Measurements from ENCODE around the gene RARG. TPM values are rescaled to one million over a fixed set of nuclear protein-coding genes. Genes with fewer than 3 reads are reported as not detected.

The RARG gene
- total RNA-seq, 1 experiment from 2014 or later = 14.0 TPM

GRCh38 chr12:53227836-53228235, 4.2 kb downstream of the RARG start:
- Histone ChIP-seq H3K9me3 (ENCODE audit: low read depth, low read length, poor library complexity, severe bottlenecking) (no peaks in the 10 kb centered on the region), H3K4me3 (ENCODE audit: low read depth, low read length, poor library complexity, severe bottlenecking) (no peak overlapping the region), H3K27me3 (replicated peaks; ENCODE audit: insufficient read depth, low read depth, low read length, poor library complexity) (no peaks in the 10 kb centered on the region), H3K27ac (ENCODE audit: low read depth, low read length, poor library complexity, severe bottlenecking) (no peak overlapping the region), H3K36me3 (ENCODE audit: insufficient read depth, low read length, poor library complexity, severe bottlenecking) (no peaks in the 10 kb centered on the region), H3K4me1 (ENCODE audit: insufficient read depth, low read length, poor library complexity, severe bottlenecking) (peaks cover 34% of the 10 kb centered on the region)
- POLR2A ChIA-PET (ENCODE audit: low non-redundant PET) = no interaction called here
- no peak for DNase-seq (ENCODE audit: low spot score)
- no peak for TF ChIP-seq CTCF (conservative IDR thresholded peaks at IDR 0.05; ENCODE audit: low read depth, low read length)
- TF ChIP-seq EZH2 (IDR thresholded peaks at IDR 0.05; ENCODE audit: borderline replicate concordance, low read depth, low read length, poor library complexity, severe bottlenecking) = no peak
- BruUV-seq (replicated peaks) = no TSS peak
- intact Hi-C loops (cut with micrococcal nuclease; ENCODE audit: unreplicated experiment) = no loop called here
- CTCF ChIA-PET = no interaction called here

- no peak for DNase-seq (ENCODE audit: low spot score)
- Histone ChIP-seq H3K27ac (ENCODE audit: low read depth, low read length, poor library complexity, severe bottlenecking) (no peak overlapping the region), H3K36me3 (ENCODE audit: insufficient read depth, low read length, poor library complexity, severe bottlenecking) (no peaks in the 10 kb centered on the region), H3K4me3 (ENCODE audit: low read depth, low read length, poor library complexity, severe bottlenecking) (no peak overlapping the region), H3K27me3 (replicated peaks; ENCODE audit: insufficient read depth, low read depth, low read length, poor library complexity) (no peaks in the 10 kb centered on the region), H3K9me3 (ENCODE audit: low read depth, low read length, poor library complexity, severe bottlenecking) (no peaks in the 10 kb centered on the region), H3K4me1 (ENCODE audit: insufficient read depth, low read length, poor library complexity, severe bottlenecking) (peaks cover 34% of the 10 kb centered on the region)
- no TSS peak for BruUV-seq (replicated peaks)
- intact Hi-C loops (cut with micrococcal nuclease; ENCODE audit: unreplicated experiment) = no loop called here
- CTCF ChIA-PET = no interaction called here
- TF ChIP-seq EZH2 (IDR thresholded peaks at IDR 0.05; ENCODE audit: borderline replicate concordance, low read depth, low read length, poor library complexity, severe bottlenecking) = no peak
- no peak for TF ChIP-seq CTCF (conservative IDR thresholded peaks at IDR 0.05; ENCODE audit: low read depth, low read length)
- POLR2A ChIA-PET (ENCODE audit: low non-redundant PET) = no interaction called here
These were observed 4.7 kb downstream of the RARG start for GRCh38 chr12:53227341-53227740.

GRCh38 chr12:53226815-53227214, 5.2 kb downstream of the RARG start:
- intact Hi-C loops (cut with micrococcal nuclease; ENCODE audit: unreplicated experiment) = no loop called here
- H3K4me3 ChIP-seq (ENCODE audit: low read depth, low read length, poor library complexity, severe bottlenecking) = no peak overlapping the region
- H3K9me3 ChIP-seq (ENCODE audit: low read depth, low read length, poor library complexity, severe bottlenecking) = no peaks in the 10 kb centered on the region
- H3K27me3 ChIP-seq (replicated peaks; ENCODE audit: insufficient read depth, low read depth, low read length, poor library complexity) = no peaks in the 10 kb centered on the region
- CTCF ChIA-PET = no interaction called here
- BruUV-seq (replicated peaks) = no TSS peak
- no peak for DNase-seq (ENCODE audit: low spot score)
- TF ChIP-seq CTCF (conservative IDR thresholded peaks at IDR 0.05; ENCODE audit: low read depth, low read length) = no peak
- no peak for TF ChIP-seq EZH2 (IDR thresholded peaks at IDR 0.05; ENCODE audit: borderline replicate concordance, low read depth, low read length, poor library complexity, severe bottlenecking)
- no peak overlapping the region for H3K27ac ChIP-seq (ENCODE audit: low read depth, low read length, poor library complexity, severe bottlenecking)
- POLR2A ChIA-PET (ENCODE audit: low non-redundant PET) = no interaction called here
- H3K36me3 ChIP-seq (ENCODE audit: insufficient read depth, low read length, poor library complexity, severe bottlenecking) = no peaks in the 10 kb centered on the region
- H3K4me1 ChIP-seq (ENCODE audit: insufficient read depth, low read length, poor library complexity, severe bottlenecking) = peaks cover 39% of the 10 kb centered on the region
